ENCODE measurements around the gene SMYD3.

- TF ChIP-seq, protein P1, sequence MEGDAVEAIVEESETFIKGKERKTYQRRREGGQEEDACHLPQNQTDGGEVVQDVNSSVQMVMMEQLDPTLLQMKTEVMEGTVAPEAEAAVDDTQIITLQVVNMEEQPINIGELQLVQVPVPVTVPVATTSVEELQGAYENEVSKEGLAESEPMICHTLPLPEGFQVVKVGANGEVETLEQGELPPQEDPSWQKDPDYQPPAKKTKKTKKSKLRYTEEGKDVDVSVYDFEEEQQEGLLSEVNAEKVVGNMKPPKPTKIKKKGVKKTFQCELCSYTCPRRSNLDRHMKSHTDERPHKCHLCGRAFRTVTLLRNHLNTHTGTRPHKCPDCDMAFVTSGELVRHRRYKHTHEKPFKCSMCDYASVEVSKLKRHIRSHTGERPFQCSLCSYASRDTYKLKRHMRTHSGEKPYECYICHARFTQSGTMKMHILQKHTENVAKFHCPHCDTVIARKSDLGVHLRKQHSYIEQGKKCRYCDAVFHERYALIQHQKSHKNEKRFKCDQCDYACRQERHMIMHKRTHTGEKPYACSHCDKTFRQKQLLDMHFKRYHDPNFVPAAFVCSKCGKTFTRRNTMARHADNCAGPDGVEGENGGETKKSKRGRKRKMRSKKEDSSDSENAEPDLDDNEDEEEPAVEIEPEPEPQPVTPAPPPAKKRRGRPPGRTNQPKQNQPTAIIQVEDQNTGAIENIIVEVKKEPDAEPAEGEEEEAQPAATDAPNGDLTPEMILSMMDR (IDR thresholded peaks at IDR 0.05): no peak
- no peak for TF ChIP-seq POLR2AphosphoS5 (IDR thresholded peaks at IDR 0.05)
- TF ChIP-seq POLR2A (IDR thresholded peaks at IDR 0.05; ENCODE audit: low read depth): no peak
- TF ChIP-seq EP300 (IDR thresholded peaks at IDR 0.05): no peak
Observed at GRCh38 chr1:245894843-245895242, 612.2 kb downstream of the SMYD3 start.
